ENCODE results near the gene CCDC63. TPM values are rescaled to one million over a fixed set of nuclear protein-coding genes. Genes with fewer than 3 reads are reported as not detected.

The CCDC63 gene
- polyA plus RNA-seq, 1 of the 3 experiments (the other 2 are of a cell fraction) = not detected

DNA sequence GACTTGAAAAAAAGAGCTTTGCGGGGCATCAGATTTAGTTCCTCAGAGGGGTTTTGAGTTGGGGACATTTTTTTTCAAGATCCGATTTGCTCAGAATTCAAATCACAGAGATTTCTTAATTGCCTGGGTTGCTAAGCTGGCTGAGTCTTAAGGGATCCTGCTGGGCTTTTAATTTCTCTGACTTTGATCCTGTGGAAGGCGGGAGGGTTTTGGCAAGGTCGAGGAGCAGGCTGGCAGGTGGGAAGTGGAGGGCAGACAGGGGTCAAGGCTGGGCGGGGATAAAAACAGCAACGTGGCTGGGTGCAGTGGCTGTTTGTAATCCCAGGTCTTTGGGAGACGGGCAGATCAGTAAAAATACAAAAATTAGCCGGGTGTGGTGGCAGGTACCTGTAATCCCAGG, 33.5 kb upstream of the CCDC63 start:
- H3K4me1 ChIP-seq (ENCODE audit: control insufficient read depth in 1 of 2, insufficient read depth in 2 of 2, low read depth in 1 of 2, low read length in 1 of 2) = no peaks in the 10 kb centered on the region
- TF ChIP-seq REST (IDR thresholded peaks at IDR 0.05; ENCODE audit: low read depth, low read length) = no peak
- TF ChIP-seq RXRA (IDR thresholded peaks at IDR 0.05; ENCODE audit: borderline replicate concordance, low read depth) = no peak
- TF ChIP-seq TEAD4 (IDR thresholded peaks at IDR 0.05; ENCODE audit: borderline replicate concordance, insufficient read depth) = no peak
- no peak for TF ChIP-seq GATA2 (CRISPR knock-in tag; IDR thresholded peaks at IDR 0.05)
- no peaks in the 10 kb centered on the region for H3F3A ChIP-seq (replicated peaks; ENCODE audit: insufficient read depth)
- H2AFZ ChIP-seq (ENCODE audit: low read depth) = no peak overlapping the region
- H3K79me2 ChIP-seq (ENCODE audit: insufficient read depth) = no peaks in the 10 kb centered on the region
- 45% methylated on average over 8 of the region's 8 CpGs for WGBS (ENCODE audit: low lambda C conversion rate)
- H3K9me3 ChIP-seq = no peaks in the 10 kb centered on the region
- peaks cover 17% of the 10 kb centered on the region; the same call in 1 of the 2 replicates for H3K27me3 ChIP-seq (ENCODE audit: insufficient read depth)
- no peak overlapping the region for H3K4me3 ChIP-seq (ENCODE audit: low read depth in 2 of 2, low read length in 1 of 2)
- no peak overlapping the region for H3K27ac ChIP-seq (ENCODE audit: low read depth in 2 of 2, low read length in 1 of 2)
- DNase-seq = no peak
- CTCF ChIA-PET = interaction anchor here (0.8 to 1.8 kb wide), 3 partner anchors 14 to 345 kb away, joined by 3 to 6 read pairs (median 4); partner anchors contain the start of gene FAM216A
- no peaks in the 10 kb centered on the region for H4K20me1 ChIP-seq (ENCODE audit: insufficient read depth)
- POLR2A ChIA-PET = no interaction called here
- no peaks in the 10 kb centered on the region for H3K36me3 ChIP-seq (replicated peaks in 1 of 2; ENCODE audit: control insufficient read depth in 1 of 2, insufficient read depth in 2 of 2, low read length in 1 of 2)
- no peak overlapping the region for H3K4me2 ChIP-seq
- no peaks in the 10 kb centered on the region for H3K9me2 ChIP-seq
- H3K9ac ChIP-seq = no peak overlapping the region

GRCh38 chr12:110813756-110814155, 33.0 kb upstream of the CCDC63 start:
- no peaks in the 10 kb centered on the region for H3K9me2 ChIP-seq
- H3K4me2 ChIP-seq = no peak overlapping the region
- H3K9ac ChIP-seq = no peak overlapping the region
- H3K27ac ChIP-seq (ENCODE audit: low read depth in 2 of 2, low read length in 1 of 2) = no peak overlapping the region
- H3K79me2 ChIP-seq (ENCODE audit: insufficient read depth) = no peaks in the 10 kb centered on the region
- ChIA-PET POLR2A (no interaction called here), CTCF (interaction anchor here (0.8 to 1.8 kb wide), 3 partner anchors 13 to 345 kb away, joined by 3 to 6 read pairs (median 4); partner anchors contain the start of gene FAM216A)
- H4K20me1 ChIP-seq (ENCODE audit: insufficient read depth) = no peaks in the 10 kb centered on the region
- 28% methylated on average over 2 of the region's 2 CpGs for WGBS (ENCODE audit: low lambda C conversion rate)
- no peaks in the 10 kb centered on the region for H3K4me1 ChIP-seq (ENCODE audit: control insufficient read depth in 1 of 2, insufficient read depth in 2 of 2, low read depth in 1 of 2, low read length in 1 of 2)
- H3F3A ChIP-seq (replicated peaks; ENCODE audit: insufficient read depth) = no peaks in the 10 kb centered on the region
- H3K9me3 ChIP-seq = no peaks in the 10 kb centered on the region
- H3K36me3 ChIP-seq (replicated peaks in 1 of 2; ENCODE audit: control insufficient read depth in 1 of 2, insufficient read depth in 2 of 2, low read length in 1 of 2) = no peaks in the 10 kb centered on the region
- peaks cover 17% of the 10 kb centered on the region; the same call in 1 of the 2 replicates for H3K27me3 ChIP-seq (ENCODE audit: insufficient read depth)
- no peak overlapping the region for H2AFZ ChIP-seq (ENCODE audit: low read depth)
- no peak overlapping the region for H3K4me3 ChIP-seq (ENCODE audit: low read depth in 2 of 2, low read length in 1 of 2)
- DNase-seq = no peak
- TF ChIP-seq MXI1 (IDR thresholded peaks at IDR 0.05; ENCODE audit: low read depth, low read length) = no peak
- TF ChIP-seq MAX (IDR thresholded peaks at IDR 0.05; ENCODE audit: low read depth) = no peak
- no peak for TF ChIP-seq FOSL2 (IDR thresholded peaks at IDR 0.05; ENCODE audit: borderline replicate concordance, low read depth)
- no peak for TF ChIP-seq RFX5 (IDR thresholded peaks at IDR 0.05; ENCODE audit: low read length)
- no peak for TF ChIP-seq GABPA (IDR thresholded peaks at IDR 0.05; ENCODE audit: low read depth)
- TF ChIP-seq TCF12 (IDR thresholded peaks at IDR 0.05) = no peak
- TF ChIP-seq CTCF (IDR thresholded peaks at IDR 0.05) = no peak
- no peak for TF ChIP-seq CHD2 (IDR thresholded peaks at IDR 0.05; ENCODE audit: low read length, partially characterized antibody)
- TF ChIP-seq SMC3 (IDR thresholded peaks at IDR 0.05; ENCODE audit: low read depth, low read length) = no peak
- TF ChIP-seq USF1 (IDR thresholded peaks at IDR 0.05; ENCODE audit: borderline replicate concordance, low read depth) = no peak
- no peak for TF ChIP-seq NRF1 (IDR thresholded peaks at IDR 0.05; ENCODE audit: low read depth, low read length)
- no peak for TF ChIP-seq TEAD4 (IDR thresholded peaks at IDR 0.05; ENCODE audit: borderline replicate concordance, insufficient read depth)
- no peak for TF ChIP-seq RAD21 (IDR thresholded peaks at IDR 0.05; ENCODE audit: low read length)
- no peak for TF ChIP-seq FOXJ3 (CRISPR knock-in tag; IDR thresholded peaks at IDR 0.05)
- TF ChIP-seq JUND (IDR thresholded peaks at IDR 0.05) = no peak

Measured in SK-N-SH (cell line).